GM12878 (cell line): ENCODE measurements around the gene SAFB. TPM values are rescaled to one million over a fixed set of nuclear protein-coding genes. Genes with fewer than 3 reads are reported as not detected.

Experiments used
- BACH1 ChIP-seq: fragments of 450-650 bp; IDR thresholded peaks from 2 replicates; pipeline ENCODE4 v1.6.1; 2017; ENCODE audit warnings: mild to moderate bottlenecking, borderline replicate concordance
- CBX5 ChIP-seq: sonication (generic); IDR thresholded peaks from 2 replicates; pipeline ENCODE4 v1.6.1; 2016; ENCODE audit warnings: low read depth, moderate library complexity, mild to moderate bottlenecking, inconsistent platforms
- CEBPB ChIP-seq, 2 experiments: fragments of 150-350 bp in 1 of 2; IDR thresholded peaks; 2 replicates each; pipeline ENCODE4 v1.6.1; 2012 to 2014; ENCODE audit warnings: low read depth in 2 of 2, low read length in 2 of 2, borderline replicate concordance in 1 of 2, inconsistent platforms in 1 of 2
- GABPA ChIP-seq: IDR thresholded peaks from 2 replicates; pipeline ENCODE4 v1.6.1; 2014; ENCODE audit warnings: antibody characterized with exemption, low read depth, mild to moderate bottlenecking, inconsistent platforms
- HCFC1 ChIP-seq: fragments of 150-350 bp; IDR thresholded peaks from 2 replicates; pipeline ENCODE4 v1.6.1; 2014; ENCODE audit warnings: low read length
- KDM1A ChIP-seq: fragments of 200-600 bp; sonication (generic); IDR thresholded peaks from 2 replicates; pipeline ENCODE4 v1.6.1; 2016; ENCODE audit warnings: borderline replicate concordance
- LARP7 ChIP-seq: fragments of 450-650 bp; IDR thresholded peaks from 2 replicates; pipeline ENCODE4 v1.6.1; 2017; ENCODE audit warnings: mild to moderate bottlenecking
- MTA3 ChIP-seq: IDR thresholded peaks from 2 replicates; pipeline ENCODE4 v1.6.1; 2012; ENCODE audit warnings: low read length, inconsistent platforms, borderline replicate concordance
- MYB ChIP-seq: fragments of 150-350 bp; IDR thresholded peaks from 2 replicates; pipeline ENCODE4 v1.6.1; 2014; ENCODE audit warnings: mild to moderate bottlenecking, low read depth, low read length, borderline replicate concordance
- NBN ChIP-seq: fragments of 450-650 bp; IDR thresholded peaks from 2 replicates; pipeline ENCODE4 v1.6.1; 2016
- NFYA ChIP-seq: IDR thresholded peaks from 2 replicates; pipeline ENCODE4 v1.6.1; 2011; ENCODE audit warnings: low read depth, mild to moderate bottlenecking, low read length, improper control_type of control experiment, borderline replicate concordance
- NKRF ChIP-seq: fragments of 450-650 bp; conservative IDR thresholded peaks from 2 replicates; pipeline ENCODE4 v1.6.1; 2017; ENCODE audit warnings: mild to moderate bottlenecking, moderate library complexity
- PBX3 ChIP-seq: IDR thresholded peaks from 2 replicates; pipeline ENCODE4 v1.6.1; 2011; ENCODE audit warnings: mild to moderate bottlenecking, low read depth, low read length, moderate library complexity; ENCODE audit not compliant: insufficient replicate concordance
- PKNOX1 ChIP-seq: fragments of 450-650 bp; IDR thresholded peaks from 2 replicates; pipeline ENCODE4 v1.6.1; 2016; ENCODE audit warnings: mild to moderate bottlenecking
- SP1 ChIP-seq: IDR thresholded peaks from one replicate; pipeline ENCODE4 v1.6.1; 2011; ENCODE audit warnings: low read depth, low read length
- SPI1 ChIP-seq: IDR thresholded peaks from 2 replicates; pipeline ENCODE4 v1.6.1; 2011; ENCODE audit warnings: low read depth, mild to moderate bottlenecking, low read length, moderate library complexity, borderline replicate concordance; ENCODE audit not compliant: insufficient read depth
- SREBF1 ChIP-seq: IDR thresholded peaks from 2 replicates; pipeline ENCODE4 v1.6.1; 2012; ENCODE audit warnings: mild to moderate bottlenecking, low read length
- TAF1 ChIP-seq: IDR thresholded peaks from 2 replicates; pipeline ENCODE4 v1.6.1; 2011; ENCODE audit warnings: mild to moderate bottlenecking, low read depth, low read length, borderline replicate concordance
- TCF7 ChIP-seq: IDR thresholded peaks from 2 replicates; pipeline ENCODE4 v1.6.1; 2014; ENCODE audit warnings: antibody characterized with exemption, borderline replicate concordance
- WRNIP1 ChIP-seq: IDR thresholded peaks from 2 replicates; pipeline ENCODE4 v1.6.1; 2011; ENCODE audit warnings: low read depth, low read length, improper control_type of control experiment, borderline replicate concordance
- ZBTB33 ChIP-seq: fragments of 450-650 bp; IDR thresholded peaks from 2 replicates; pipeline ENCODE4 v1.6.1; 2017; ENCODE audit warnings: mild to moderate bottlenecking
- ZSCAN29 ChIP-seq: fragments of 450-650 bp; IDR thresholded peaks from 2 replicates; pipeline ENCODE4 v1.6.1; 2017; ENCODE audit warnings: mild to moderate bottlenecking, moderate library complexity
- polyA plus RNA-seq, 11 experiments: library from polyadenylated mRNA; depleted of rRNA in 4 of 11; unstranded in 6 of 11; stranded (reverse) in 5 of 11; fragments of >200 nt; fragmentation: Nextera tagmentation in 4 of 11; fragmentation: Illumina TruSeq in 1 of 11; extraction: Ambion mirVana in 4 of 11; extraction: Trizol in 1 of 11; gene quantifications; 1 replicate in 1 of 11; 2 replicates in 10 of 11; pipeline versions ENCODE4 v1.2.1 to v1.2.3, GENCODE V29; 2011 to 2016; ENCODE audit warnings: inconsistent platforms in 2 of 11, missing spikeins in 2 of 11, low read depth in 1 of 11
- total RNA-seq, 4 experiments: library from RNA; depleted of rRNA in 3 of 4; stranded (reverse); fragments of >200 nt in 3 of 4; fragmentation: Illumina TruSeq in 1 of 4; extraction: Trizol in 1 of 4; gene quantifications; 2 replicates each; pipeline versions ENCODE4 v1.2.1 to v1.2.3, GENCODE V29; 2013 to 2021
- TF ChIP-seq, protein P1 (sequence below): fragments of 450-650 bp; IDR thresholded peaks from 2 replicates; pipeline ENCODE4 v1.6.1; 2017; ENCODE audit warnings: low read depth, mild to moderate bottlenecking, moderate library complexity

Gene SAFB
- total and polyA plus RNA-seq, 10 of the 15 experiments (the other 5 are each of a cell fraction or from before 2014, with no cell fraction given), result 1.6 to 131 (median 61.2) TPM

DNA sequence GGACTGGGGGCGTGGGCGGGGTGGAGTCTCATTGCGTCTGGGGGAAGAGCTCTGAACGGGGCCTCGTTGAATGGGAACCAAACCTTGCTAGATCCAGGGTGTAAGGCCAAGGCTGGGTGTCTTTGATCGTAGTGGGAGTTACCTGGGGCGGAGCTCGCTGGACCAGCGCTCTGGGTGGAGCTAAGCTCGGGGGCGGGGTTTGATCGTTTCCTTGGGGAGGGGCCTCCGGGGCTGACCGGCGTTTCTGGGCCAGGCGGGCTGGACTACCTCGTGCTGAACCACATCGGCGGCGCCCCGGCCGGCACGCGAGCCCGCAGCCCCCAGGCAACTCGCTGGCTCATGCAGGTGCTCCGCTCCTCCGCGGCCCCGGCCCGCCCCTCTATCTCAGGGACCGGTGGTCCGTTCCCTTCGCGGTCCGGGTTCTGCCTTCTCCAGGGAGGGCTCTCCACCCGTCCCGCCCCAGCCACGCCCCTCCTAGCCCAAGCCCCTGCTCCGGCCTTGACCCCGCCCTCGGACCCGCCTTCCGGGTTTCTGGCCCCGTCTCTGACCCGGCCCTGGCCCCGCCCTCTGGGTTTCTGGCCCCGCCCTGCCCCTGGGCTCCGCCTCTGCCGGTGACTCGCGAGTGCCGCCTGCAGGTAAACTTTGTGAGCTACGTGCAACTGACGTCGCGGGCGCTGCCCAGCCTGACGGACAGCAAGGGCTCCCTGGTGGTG lies 63.9 kb downstream of the SAFB start (continued):
- TF ChIP-seq ZBTB33 (no peak), TAF1 (no peak), BACH1 (0 out of 2 replicates have a peak, but pooled peaks have one; percentile 61), ZSCAN29 (no peak), WRNIP1 (no peak), PKNOX1 (peak; percentile 89), KDM1A (no peak), NBN (0 out of 2 replicates have a peak, but pooled peaks have one; percentile 18), HCFC1 (no peak; the same call in 1 of the 2 replicates), PBX3 (peak; percentile 49), LARP7 (no peak), NFYA (no peak), GABPA (no peak), SPI1 (no peak), MTA3 (no peak), NKRF (peak; percentile 37), MYB (no peak), TCF7 (no peak), SP1 (peak; percentile 75), SREBF1 (peak; percentile 38; the same call in 1 of the 2 replicates), CBX5 (no peak), CEBPB (IDR thresholded peaks at IDR 0.05; ENCODE audit: borderline replicate concordance in 1 of 2, low read depth in 2 of 2, low read length in 2 of 2) (no peak)
- TF ChIP-seq, protein P1, sequence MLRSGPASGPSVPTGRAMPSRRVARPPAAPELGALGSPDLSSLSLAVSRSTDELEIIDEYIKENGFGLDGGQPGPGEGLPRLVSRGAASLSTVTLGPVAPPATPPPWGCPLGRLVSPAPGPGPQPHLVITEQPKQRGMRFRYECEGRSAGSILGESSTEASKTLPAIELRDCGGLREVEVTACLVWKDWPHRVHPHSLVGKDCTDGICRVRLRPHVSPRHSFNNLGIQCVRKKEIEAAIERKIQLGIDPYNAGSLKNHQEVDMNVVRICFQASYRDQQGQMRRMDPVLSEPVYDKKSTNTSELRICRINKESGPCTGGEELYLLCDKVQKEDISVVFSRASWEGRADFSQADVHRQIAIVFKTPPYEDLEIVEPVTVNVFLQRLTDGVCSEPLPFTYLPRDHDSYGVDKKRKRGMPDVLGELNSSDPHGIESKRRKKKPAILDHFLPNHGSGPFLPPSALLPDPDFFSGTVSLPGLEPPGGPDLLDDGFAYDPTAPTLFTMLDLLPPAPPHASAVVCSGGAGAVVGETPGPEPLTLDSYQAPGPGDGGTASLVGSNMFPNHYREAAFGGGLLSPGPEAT, result peak; percentile 42; the same call in 1 of the 2 replicates
